AG09319 (cell line): ENCODE results near the gene ANKRD50.
A peak's percentile ranks its signal among the peaks of the same experiment; 100 is the strongest.

ENCODE experiments used
- DNase-seq: peaks from one replicate; pipeline ENCODE4 v3.0.0-alpha.2; 2010; ENCODE audit warnings: low read depth; ENCODE audit errors: extremely low read depth
- CTCF ChIP-seq: IDR thresholded peaks from 2 replicates; pipeline ENCODE4 v1.5.1; 2011; ENCODE audit warnings: low read depth, mild to moderate bottlenecking, inconsistent platforms, low read length, moderate library complexity

ANKRD50 gene

GRCh38 chr4:124650614-124651013, 61.9 kb downstream of the ANKRD50 start:
- no peak for TF ChIP-seq CTCF
- no peak for DNase-seq

GRCh38 chr4:124647599-124647998, 64.9 kb downstream of the ANKRD50 start:
- TF ChIP-seq CTCF = no peak

GRCh38 chr4:124644621-124645020, 67.9 kb downstream of the ANKRD50 start:
- no peak for TF ChIP-seq CTCF
- no peak for DNase-seq

More at GRCh38 chr4:124647599-124647998, 64.9 kb downstream of the ANKRD50 start:
- DNase-seq = no peak

- no peak for TF ChIP-seq CTCF
- DNase-seq = no peak
Measured at GRCh38 chr4:124642846-124643245, 69.7 kb downstream of the ANKRD50 start.

- peak; percentile 60 for DNase-seq
- TF ChIP-seq CTCF = no peak
Measured at GRCh38 chr4:124641715-124642381, 70.7 kb downstream of the ANKRD50 start.

GRCh38 chr4:124640022-124640730, 72.4 kb downstream of the ANKRD50 start:
- TF ChIP-seq CTCF = no peak
- peak; percentile 27 for DNase-seq

GRCh38 chr4:124637321-124637720, 75.2 kb downstream of the ANKRD50 start:
- no peak for DNase-seq
- no peak for TF ChIP-seq CTCF
